ENCODE results near the gene RPL36AL.

DNA sequence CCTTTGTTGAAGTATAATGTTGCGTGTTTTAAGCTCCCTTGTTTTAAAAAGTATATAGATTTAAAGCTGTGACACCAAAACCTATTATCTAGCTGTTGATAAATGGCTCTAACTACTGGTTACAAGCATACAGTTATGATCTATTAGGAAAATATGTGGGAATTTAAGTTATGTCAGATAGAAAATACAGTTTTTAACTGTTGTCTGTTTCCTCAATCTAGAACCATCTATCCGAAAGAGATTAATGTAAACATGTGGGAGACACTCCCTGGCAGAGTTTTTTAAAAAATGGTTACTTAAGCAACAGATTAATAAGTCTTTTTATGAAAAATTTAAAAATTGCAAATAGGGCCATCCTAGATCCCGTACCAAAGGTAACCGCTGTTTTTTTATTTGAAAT, 8.2 kb downstream of the RPL36AL start:
- TF ChIP-seq SIN3A (IDR thresholded peaks at IDR 0.05; ENCODE audit: borderline replicate concordance, low read depth, low read length) (no peak), JUND (IDR thresholded peaks at IDR 0.05) (no peak), RCOR1 (IDR thresholded peaks at IDR 0.05; ENCODE audit: low read length) (no peak), TAF1 (IDR thresholded peaks at IDR 0.05; ENCODE audit: borderline replicate concordance, low read depth, low read length) (no peak), FOSL2 (IDR thresholded peaks at IDR 0.05; ENCODE audit: borderline replicate concordance, low read depth) (no peak), CHD2 (IDR thresholded peaks at IDR 0.05; ENCODE audit: low read length, partially characterized antibody) (no peak), TCF12 (IDR thresholded peaks at IDR 0.05) (no peak), POLR2AphosphoS5 (IDR thresholded peaks at IDR 0.05; ENCODE audit: low read depth, low read length) (no peak), FOXJ3 (CRISPR knock-in tag; IDR thresholded peaks at IDR 0.05) (no peak), GATA2 (CRISPR knock-in tag; IDR thresholded peaks at IDR 0.05) (no peak)
- TF ChIP-seq, protein P1, sequence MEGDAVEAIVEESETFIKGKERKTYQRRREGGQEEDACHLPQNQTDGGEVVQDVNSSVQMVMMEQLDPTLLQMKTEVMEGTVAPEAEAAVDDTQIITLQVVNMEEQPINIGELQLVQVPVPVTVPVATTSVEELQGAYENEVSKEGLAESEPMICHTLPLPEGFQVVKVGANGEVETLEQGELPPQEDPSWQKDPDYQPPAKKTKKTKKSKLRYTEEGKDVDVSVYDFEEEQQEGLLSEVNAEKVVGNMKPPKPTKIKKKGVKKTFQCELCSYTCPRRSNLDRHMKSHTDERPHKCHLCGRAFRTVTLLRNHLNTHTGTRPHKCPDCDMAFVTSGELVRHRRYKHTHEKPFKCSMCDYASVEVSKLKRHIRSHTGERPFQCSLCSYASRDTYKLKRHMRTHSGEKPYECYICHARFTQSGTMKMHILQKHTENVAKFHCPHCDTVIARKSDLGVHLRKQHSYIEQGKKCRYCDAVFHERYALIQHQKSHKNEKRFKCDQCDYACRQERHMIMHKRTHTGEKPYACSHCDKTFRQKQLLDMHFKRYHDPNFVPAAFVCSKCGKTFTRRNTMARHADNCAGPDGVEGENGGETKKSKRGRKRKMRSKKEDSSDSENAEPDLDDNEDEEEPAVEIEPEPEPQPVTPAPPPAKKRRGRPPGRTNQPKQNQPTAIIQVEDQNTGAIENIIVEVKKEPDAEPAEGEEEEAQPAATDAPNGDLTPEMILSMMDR (IDR thresholded peaks at IDR 0.05): no peak
- TF ChIP-seq, protein P2, sequence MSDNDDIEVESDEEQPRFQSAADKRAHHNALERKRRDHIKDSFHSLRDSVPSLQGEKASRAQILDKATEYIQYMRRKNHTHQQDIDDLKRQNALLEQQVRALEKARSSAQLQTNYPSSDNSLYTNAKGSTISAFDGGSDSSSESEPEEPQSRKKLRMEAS (IDR thresholded peaks at IDR 0.05; ENCODE audit: low read depth): no peak
- TF ChIP-seq, protein P3, sequence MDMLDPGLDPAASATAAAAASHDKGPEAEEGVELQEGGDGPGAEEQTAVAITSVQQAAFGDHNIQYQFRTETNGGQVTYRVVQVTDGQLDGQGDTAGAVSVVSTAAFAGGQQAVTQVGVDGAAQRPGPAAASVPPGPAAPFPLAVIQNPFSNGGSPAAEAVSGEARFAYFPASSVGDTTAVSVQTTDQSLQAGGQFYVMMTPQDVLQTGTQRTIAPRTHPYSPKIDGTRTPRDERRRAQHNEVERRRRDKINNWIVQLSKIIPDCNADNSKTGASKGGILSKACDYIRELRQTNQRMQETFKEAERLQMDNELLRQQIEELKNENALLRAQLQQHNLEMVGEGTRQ (IDR thresholded peaks at IDR 0.05; ENCODE audit: borderline replicate concordance, low read depth, low read length): no peak
- TF ChIP-seq, protein P4, sequence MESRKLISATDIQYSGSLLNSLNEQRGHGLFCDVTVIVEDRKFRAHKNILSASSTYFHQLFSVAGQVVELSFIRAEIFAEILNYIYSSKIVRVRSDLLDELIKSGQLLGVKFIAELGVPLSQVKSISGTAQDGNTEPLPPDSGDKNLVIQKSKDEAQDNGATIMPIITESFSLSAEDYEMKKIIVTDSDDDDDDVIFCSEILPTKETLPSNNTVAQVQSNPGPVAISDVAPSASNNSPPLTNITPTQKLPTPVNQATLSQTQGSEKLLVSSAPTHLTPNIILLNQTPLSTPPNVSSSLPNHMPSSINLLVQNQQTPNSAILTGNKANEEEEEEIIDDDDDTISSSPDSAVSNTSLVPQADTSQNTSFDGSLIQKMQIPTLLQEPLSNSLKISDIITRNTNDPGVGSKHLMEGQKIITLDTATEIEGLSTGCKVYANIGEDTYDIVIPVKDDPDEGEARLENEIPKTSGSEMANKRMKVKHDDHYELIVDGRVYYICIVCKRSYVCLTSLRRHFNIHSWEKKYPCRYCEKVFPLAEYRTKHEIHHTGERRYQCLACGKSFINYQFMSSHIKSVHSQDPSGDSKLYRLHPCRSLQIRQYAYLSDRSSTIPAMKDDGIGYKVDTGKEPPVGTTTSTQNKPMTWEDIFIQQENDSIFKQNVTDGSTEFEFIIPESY (IDR thresholded peaks at IDR 0.05; ENCODE audit: borderline replicate concordance, low read depth): no peak
